PC-3 (cell line): Measurements from ENCODE around the gene CCDC86.

Experiments
- EZH2 ChIP-seq: fragments of 300-600 bp; sonication (generic); IDR thresholded peaks from one replicate; pipeline ENCODE4 v1.6.1; 2017; ENCODE audit warnings: antibody characterized with exemption, mild to moderate bottlenecking, low read length; ENCODE audit not compliant: unreplicated experiment
- EZH2phosphoT487 ChIP-seq: fragments of 300-600 bp; sonication (generic); IDR thresholded peaks from 2 replicates; pipeline ENCODE4 v1.6.1; 2018; ENCODE audit warnings: mild to moderate bottlenecking, antibody characterized with exemption, low read length, borderline replicate concordance
- TF ChIP-seq, protein P1 (sequence below): fragments of 300-600 bp; sonication (generic); conservative IDR thresholded peaks from 2 replicates; pipeline ENCODE4 v1.5.1; 2017; ENCODE audit warnings: antibody characterized with exemption, low read depth, mild to moderate bottlenecking, low read length

DNA sequence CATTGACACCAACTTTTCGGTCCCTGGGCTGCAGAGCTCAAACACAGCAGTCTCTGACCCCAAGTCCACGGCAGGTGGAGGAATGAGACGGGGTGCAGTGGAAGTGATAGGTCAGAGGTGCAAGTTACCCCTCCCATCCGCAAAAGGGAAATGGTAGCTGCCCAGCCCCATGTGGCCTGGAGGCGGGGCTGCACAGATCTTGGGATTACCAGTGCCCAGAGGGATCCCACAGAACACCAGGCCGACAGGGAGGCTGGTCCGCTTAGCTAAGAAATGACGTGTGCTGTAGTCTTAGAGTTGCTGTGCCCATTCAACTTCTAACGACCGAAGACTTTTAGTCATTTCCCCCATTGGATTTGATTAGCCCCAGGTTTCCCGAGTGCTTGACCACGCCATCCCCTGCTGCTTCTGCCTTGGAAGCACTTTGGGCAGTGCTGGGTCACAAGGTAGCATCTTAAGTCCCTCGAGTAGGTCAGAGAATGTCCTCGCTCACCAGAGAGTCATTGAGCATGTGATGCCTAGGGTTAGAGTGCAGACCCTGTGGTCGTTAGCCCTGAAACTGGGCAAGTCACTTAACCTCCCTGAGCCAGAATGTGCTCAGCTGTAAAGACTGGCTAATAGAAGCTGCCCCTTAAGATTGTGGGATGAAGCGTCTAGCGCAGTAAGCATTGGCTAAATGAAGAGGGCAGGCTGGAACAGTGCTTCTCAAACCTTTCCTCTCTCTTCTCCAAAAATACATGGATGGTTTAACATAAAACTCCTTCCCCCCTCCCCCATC is 9.6 kb downstream of the CCDC86 start:
- TF ChIP-seq, protein P1, sequence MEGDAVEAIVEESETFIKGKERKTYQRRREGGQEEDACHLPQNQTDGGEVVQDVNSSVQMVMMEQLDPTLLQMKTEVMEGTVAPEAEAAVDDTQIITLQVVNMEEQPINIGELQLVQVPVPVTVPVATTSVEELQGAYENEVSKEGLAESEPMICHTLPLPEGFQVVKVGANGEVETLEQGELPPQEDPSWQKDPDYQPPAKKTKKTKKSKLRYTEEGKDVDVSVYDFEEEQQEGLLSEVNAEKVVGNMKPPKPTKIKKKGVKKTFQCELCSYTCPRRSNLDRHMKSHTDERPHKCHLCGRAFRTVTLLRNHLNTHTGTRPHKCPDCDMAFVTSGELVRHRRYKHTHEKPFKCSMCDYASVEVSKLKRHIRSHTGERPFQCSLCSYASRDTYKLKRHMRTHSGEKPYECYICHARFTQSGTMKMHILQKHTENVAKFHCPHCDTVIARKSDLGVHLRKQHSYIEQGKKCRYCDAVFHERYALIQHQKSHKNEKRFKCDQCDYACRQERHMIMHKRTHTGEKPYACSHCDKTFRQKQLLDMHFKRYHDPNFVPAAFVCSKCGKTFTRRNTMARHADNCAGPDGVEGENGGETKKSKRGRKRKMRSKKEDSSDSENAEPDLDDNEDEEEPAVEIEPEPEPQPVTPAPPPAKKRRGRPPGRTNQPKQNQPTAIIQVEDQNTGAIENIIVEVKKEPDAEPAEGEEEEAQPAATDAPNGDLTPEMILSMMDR, result no peak
- TF ChIP-seq EZH2phosphoT487 (no peak), EZH2 (no peak)
